HG03378 (cell line): ENCODE data around the gene CYP2R1.

Experiments
- ATAC-seq: cut with Tn5 transposase; IDR thresholded peaks from one replicate; pipeline ENCODE4 v1.9.1; 2021; ENCODE audit warnings: mild to moderate bottlenecking, moderate library complexity; ENCODE audit not compliant: unreplicated experiment

CYP2R1 gene

GRCh38 chr11:14892036-14892556 lies at the start of gene CYP2R1:
CYP2R1 (minus strand) TSS chr11:14892231; CDS start chr11:14892205, 26 bp downstream.
- ATAC-seq: peak; percentile 92

- no peak for ATAC-seq
Measured at GRCh38 chr11:14938936-14939335, 46.9 kb upstream of the CYP2R1 start.

- ATAC-seq: no peak
Measured at GRCh38 chr11:14934641-14935351, 42.8 kb upstream of the CYP2R1 start.

GRCh38 chr11:14932447-14932846 lies 40.4 kb upstream of the CYP2R1 start:
- ATAC-seq: no peak

- ATAC-seq: no peak
Measured at GRCh38 chr11:14930369-14930768, 38.3 kb upstream of the CYP2R1 start.

- no peak for ATAC-seq
Measured at GRCh38 chr11:14927146-14927545, 35.1 kb upstream of the CYP2R1 start.

GRCh38 chr11:14924318-14924717 lies 32.3 kb upstream of the CYP2R1 start:
- no peak for ATAC-seq

GRCh38 chr11:14916403-14916802 lies 24.4 kb upstream of the CYP2R1 start:
- no peak for ATAC-seq

- ATAC-seq: no peak
Measured at GRCh38 chr11:14914536-14914935, 22.5 kb upstream of the CYP2R1 start.

GRCh38 chr11:14908214-14908880 lies 16.3 kb upstream of the CYP2R1 start:
- no peak for ATAC-seq

GRCh38 chr11:14907411-14908213 lies 15.6 kb upstream of the CYP2R1 start:
- ATAC-seq: peak; percentile 48

GRCh38 chr11:14906993-14907392 lies 15.0 kb upstream of the CYP2R1 start:
- ATAC-seq: no peak

GRCh38 chr11:14906578-14906977 lies 14.5 kb upstream of the CYP2R1 start:
- ATAC-seq: no peak

- ATAC-seq: peak; percentile 67
Measured at GRCh38 chr11:14905104-14906033, 13.3 kb upstream of the CYP2R1 start.

GRCh38 chr11:14904745-14905103 lies 12.7 kb upstream of the CYP2R1 start:
- no peak for ATAC-seq

GRCh38 chr11:14902650-14903350 lies 10.8 kb upstream of the CYP2R1 start:
- ATAC-seq: no peak

GRCh38 chr11:14898906-14899305 lies 6.9 kb upstream of the CYP2R1 start:
- ATAC-seq: no peak

- ATAC-seq: no peak
Measured at GRCh38 chr11:14898355-14898754, 6.3 kb upstream of the CYP2R1 start.

- ATAC-seq: no peak
Measured at GRCh38 chr11:14894657-14895598, 2.9 kb upstream of the CYP2R1 start.
